GM23338 (cell line): Measurements from ENCODE around the gene BRF1. TPM values are rescaled to one million over a fixed set of nuclear protein-coding genes. Genes with fewer than 3 reads are reported as not detected.

ENCODE experiments used
- ATAC-seq: fragments of 200-7000 bp; cut with Tn5 transposase; 3 replicates; pipeline ENCODE4 v1.9.1; 2020
- DNase-seq: peaks from one replicate; pipeline ENCODE4 v3.0.0-alpha.2; 2015; ENCODE audit warnings: low spot score
- H2AFZ ChIP-seq: fragments of 200-600 bp; sonication (generic); 2 replicates; pipeline ENCODE4 v1.8.0; 2016; ENCODE audit warnings: antibody characterized with exemption, mild to moderate bottlenecking, moderate library complexity
- H3F3A ChIP-seq: fragments of 200-600 bp; sonication (generic); replicated peaks from 2 replicates; pipeline ENCODE4 v1.8.0; 2017; ENCODE audit warnings: antibody characterized with exemption, mixed run types, low read depth
- H3K27ac ChIP-seq: fragments of 200-600 bp; sonication (generic); 2 replicates; pipeline ENCODE4 v1.6.1; 2016; ENCODE audit warnings: low read depth
- H3K27me3 ChIP-seq: fragments of 200-600 bp; sonication (generic); 2 replicates; pipeline ENCODE4 v1.8.0; 2016; ENCODE audit warnings: mild to moderate bottlenecking, mixed run types, moderate library complexity; ENCODE audit not compliant: insufficient read depth
- H3K36me3 ChIP-seq: fragments of 200-600 bp; sonication (generic); 2 replicates; pipeline ENCODE4 v1.8.0; 2016; ENCODE audit warnings: mild to moderate bottlenecking; ENCODE audit not compliant: insufficient read depth
- H3K4me1 ChIP-seq: fragments of 200-600 bp; sonication (generic); 2 replicates; pipeline ENCODE4 v1.8.0; 2016; ENCODE audit warnings: mild to moderate bottlenecking, moderate library complexity; ENCODE audit not compliant: insufficient read depth
- H3K4me2 ChIP-seq: fragments of 200-600 bp; sonication (generic); 2 replicates; pipeline ENCODE4 v1.7.1; 2017; ENCODE audit warnings: mixed run types
- H3K4me3 ChIP-seq: fragments of 200-600 bp; sonication (generic); 2 replicates; pipeline ENCODE4 v1.6.1; 2016; ENCODE audit warnings: mixed run types
- H3K79me2 ChIP-seq: fragments of 200-600 bp; sonication (generic); replicated peaks from 2 replicates; pipeline ENCODE4 v1.8.0; 2017; ENCODE audit warnings: mild to moderate bottlenecking; ENCODE audit not compliant: insufficient read depth
- H3K9me2 ChIP-seq: fragments of 200-600 bp; sonication (generic); 2 replicates; pipeline ENCODE4 v1.8.0; 2017; ENCODE audit not compliant: insufficient read depth
- H4K20me1 ChIP-seq: fragments of 200-600 bp; sonication (generic); replicated peaks from 2 replicates; pipeline ENCODE4 v1.8.0; 2017; ENCODE audit warnings: mild to moderate bottlenecking; ENCODE audit not compliant: insufficient read depth
- H3K27ac Mint-ChIP-seq: 2 replicates; pipeline ENCODE4 v1.8.0; 2020; ENCODE audit warnings: inconsistent platforms, mild to moderate bottlenecking, moderate library complexity, mixed read lengths
- H3K27me3 Mint-ChIP-seq: 3 replicates; pipeline ENCODE4 v1.8.0; 2022; ENCODE audit warnings: low read depth, mild to moderate bottlenecking, moderate library complexity, mixed read lengths, inconsistent platforms; ENCODE audit not compliant: insufficient read depth, poor library complexity
- H3K36me3 Mint-ChIP-seq: 3 replicates; pipeline ENCODE4 v1.8.0; 2021; ENCODE audit warnings: low read depth, mild to moderate bottlenecking, inconsistent platforms, moderate library complexity, mixed read lengths
- H3K4me1 Mint-ChIP-seq: 3 replicates; pipeline ENCODE4 v1.8.0; 2020; ENCODE audit warnings: mild to moderate bottlenecking, inconsistent platforms, mixed read lengths
- H3K4me3 Mint-ChIP-seq: 3 replicates; pipeline ENCODE4 v1.8.0; 2021; ENCODE audit warnings: moderate library complexity, mild to moderate bottlenecking, inconsistent platforms, mixed read lengths
- H3K9me3 Mint-ChIP-seq: 3 replicates; pipeline ENCODE4 v1.8.0; 2020; ENCODE audit warnings: moderate library complexity, mild to moderate bottlenecking, inconsistent platforms, mixed read lengths
- CREB1 ChIP-seq: fragments of 250-450 bp; sonication (Bioruptor Pico); IDR thresholded peaks from 2 replicates; pipeline ENCODE4 v1.5.0; 2020; ENCODE audit warnings: low read depth, mild to moderate bottlenecking, moderate library complexity
- CTCF ChIP-seq, 2 experiments: fragments of 200-600 bp in 1 of 2; sonication (generic) in 1 of 2; conservative IDR thresholded peaks; 2 replicates each; pipeline versions ENCODE4 v1.5.1 to v1.6.1; 2016 to 2017; ENCODE audit warnings: antibody characterized with exemption in 2 of 2, low read depth in 2 of 2, mild to moderate bottlenecking in 2 of 2, moderate library complexity in 1 of 2
- ETS1 ChIP-seq: IDR thresholded peaks from 2 replicates; pipeline ENCODE4 v1.6.1; 2016; ENCODE audit warnings: antibody characterized with exemption
- EZH2phosphoT487 ChIP-seq: fragments of 200-600 bp; sonication (generic); IDR thresholded peaks from one replicate; pipeline ENCODE4 v1.8.1; 2018; ENCODE audit warnings: antibody characterized with exemption; ENCODE audit not compliant: unreplicated experiment
- NANOG ChIP-seq: IDR thresholded peaks from 2 replicates; pipeline ENCODE4 v1.6.1; 2016; ENCODE audit warnings: antibody characterized with exemption, borderline replicate concordance
- STAT1 ChIP-seq: IDR thresholded peaks from one replicate; pipeline ENCODE4 v1.6.1; 2016; ENCODE audit warnings: antibody characterized with exemption; ENCODE audit not compliant: unreplicated experiment
- ZNF114 ChIP-seq: fragments of 250-450 bp; sonication (Bioruptor Pico); IDR thresholded peaks from 2 replicates; pipeline ENCODE4 v1.5.0; 2020; ENCODE audit warnings: mild to moderate bottlenecking, moderate library complexity
- ZNF331 ChIP-seq: fragments of 250-450 bp; sonication (Bioruptor Pico); IDR thresholded peaks from 2 replicates; pipeline ENCODE4 v1.5.0; 2020; ENCODE audit warnings: low read depth, mild to moderate bottlenecking, moderate library complexity
- ZNF462 ChIP-seq: fragments of 250-450 bp; sonication (Bioruptor Pico); IDR thresholded peaks from 2 replicates; pipeline ENCODE4 v1.5.0; 2020; ENCODE audit warnings: mild to moderate bottlenecking, moderate library complexity
- polyA plus RNA-seq: library from polyadenylated mRNA; unstranded; fragments of >200 nt; fragmentation: Nextera tagmentation; extraction: Ambion mirVana; gene quantifications from 2 replicates; pipeline ENCODE4 v1.2.1, GENCODE V29; 2016
- total RNA-seq: library from RNA; depleted of rRNA; stranded (reverse); fragments of >200 nt; shearing (Covaris generic); gene quantifications from 2 replicates; pipeline ENCODE4 v1.2.3, GENCODE V29; 2014

BRF1 gene
- total and polyA plus RNA-seq, 2 experiments from 2014 or later: 8.6 to 29.9 TPM

- no peak for TF ChIP-seq ZNF462
- no peak for TF ChIP-seq ZNF114
- no peak for TF ChIP-seq CREB1 (CRISPR knock-in tag)
- no peak for TF ChIP-seq NANOG
- TF ChIP-seq EZH2phosphoT487: no peak
- TF ChIP-seq ETS1: no peak
Observed at GRCh38 chr14:105169776-105170655, 130.8 kb downstream of the BRF1 start (continued).

GRCh38 chr14:105168979-105169507, 131.8 kb downstream of the BRF1 start:
- Mint-ChIP-seq H3K27ac (no peak overlapping the region), H3K36me3 (no peaks in the 10 kb centered on the region), H3K9me3 (no peaks in the 10 kb centered on the region; the same call in 2 of the 3 replicates), H3K4me1 (no peaks in the 10 kb centered on the region), H3K27me3 (peaks cover 19% of the 10 kb centered on the region), H3K4me3 (peak overlapping the region; percentile 55)
- ATAC-seq (peak; percentile 74), DNase-seq (peak; percentile 82)
- TF ChIP-seq ZNF331 (no peak), STAT1 (no peak), CTCF (conservative IDR thresholded peaks at IDR 0.05; ENCODE audit: low read depth in 2 of 2) (peak; percentile 75 to 90), CREB1 (CRISPR knock-in tag) (no peak)
- H3K9me2 ChIP-seq: no peaks in the 10 kb centered on the region
- H3F3A ChIP-seq: no peaks in the 10 kb centered on the region
- no peak overlapping the region for H3K27ac ChIP-seq
- peak overlapping the region; percentile 52; the same call in 1 of the 2 replicates for H3K4me3 ChIP-seq
- no peaks in the 10 kb centered on the region for H3K4me1 ChIP-seq
- H4K20me1 ChIP-seq: no peaks in the 10 kb centered on the region
- peak overlapping the region; percentile 74 for H3K4me2 ChIP-seq
- no peaks in the 10 kb centered on the region for H3K79me2 ChIP-seq
- no peak overlapping the region for H2AFZ ChIP-seq
- no peaks in the 10 kb centered on the region for H3K36me3 ChIP-seq
- peaks cover 20% of the 10 kb centered on the region for H3K27me3 ChIP-seq
